ENCODE results near the gene C2CD3. TPM values are rescaled to one million over a fixed set of nuclear protein-coding genes. Genes with fewer than 3 reads are reported as not detected.
"Not testable (repeated sequence)": the region's sequence is repeated elsewhere in the genome, so short reads cannot be mapped to it uniquely, and the experiment has no call there.

The C2CD3 gene
- total RNA-seq, 1 donor from 2014 or later = 18.0 TPM

DNA sequence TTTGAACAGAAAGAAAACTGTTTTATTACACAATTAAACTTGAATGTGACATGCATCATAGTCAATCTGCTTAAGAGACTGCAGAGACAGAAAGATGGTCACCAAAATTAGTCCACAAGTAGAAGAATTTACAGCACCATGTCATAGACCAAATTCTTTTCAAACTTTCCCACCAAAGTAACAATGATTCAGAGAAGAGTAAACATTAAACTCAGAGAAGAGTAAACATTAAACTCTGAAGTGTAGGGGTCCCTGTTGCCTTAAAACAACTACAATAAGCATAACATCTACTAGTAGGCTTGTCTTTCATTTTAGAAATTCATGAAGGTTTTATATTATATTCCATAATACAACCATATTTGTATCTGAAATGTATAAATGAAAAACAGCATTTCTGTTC is 104.1 kb downstream of the C2CD3 start:
- not testable (repeated sequence) for DNase-seq (ENCODE audit: low spot score)

DNA sequence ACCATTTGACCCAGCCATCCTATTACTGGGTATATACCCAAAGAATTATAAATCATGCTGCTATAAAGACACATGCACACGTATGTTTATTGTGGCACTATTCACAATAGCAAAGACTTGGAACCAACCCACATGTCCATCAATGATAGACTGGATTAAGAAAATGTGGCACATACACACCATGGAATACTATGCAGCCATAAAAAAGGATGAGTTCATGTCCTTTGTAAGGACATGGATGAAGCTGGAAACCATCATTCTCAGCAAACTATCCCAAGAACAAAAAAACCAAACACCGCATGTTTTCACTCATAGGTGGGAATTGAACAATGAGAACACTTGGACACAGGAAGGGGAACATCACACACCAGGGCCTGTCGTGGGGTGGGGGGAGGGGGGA is 105.3 kb downstream of the C2CD3 start:
- not testable (repeated sequence) for DNase-seq (ENCODE audit: low spot score)

DNA sequence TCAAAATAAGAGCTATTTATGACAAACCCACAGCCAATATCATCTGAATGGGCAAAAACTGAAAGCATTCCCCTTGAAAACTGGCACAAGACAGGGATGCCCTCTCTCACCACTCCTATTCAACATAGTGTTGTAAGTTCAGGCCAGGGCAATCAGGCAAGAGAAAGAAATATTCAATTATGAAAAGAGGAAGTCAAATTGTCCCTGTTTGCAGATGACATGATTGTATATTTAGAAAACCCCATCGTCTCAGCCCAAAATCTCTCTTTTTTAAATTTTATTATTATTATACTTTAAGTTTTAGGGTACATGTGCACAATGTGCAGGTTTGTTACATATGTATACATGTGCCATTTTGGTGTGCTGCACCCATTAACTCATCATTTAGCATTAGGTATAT is 107.2 kb downstream of the C2CD3 start:
- DNase-seq (ENCODE audit: low spot score) = not testable (repeated sequence)

DNA sequence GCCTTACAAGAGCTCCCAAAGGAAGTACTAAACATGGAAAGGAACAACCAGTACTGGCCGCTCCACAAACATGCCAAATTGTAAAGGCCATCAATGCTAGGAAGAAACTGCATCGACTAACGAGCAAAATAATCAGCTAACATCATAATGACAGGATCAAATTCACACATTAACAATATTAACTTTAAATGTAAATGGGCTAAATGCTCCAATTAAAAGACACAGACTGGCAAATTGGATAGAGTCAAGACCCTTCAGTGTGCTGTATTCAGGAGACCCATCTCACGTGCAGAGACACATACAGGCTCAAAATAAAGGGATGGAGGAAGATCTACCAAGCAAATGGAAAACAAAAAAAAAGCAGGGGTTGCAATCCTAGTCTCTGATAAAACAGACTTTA is 109.2 kb downstream of the C2CD3 start:
- not testable (repeated sequence) for DNase-seq (ENCODE audit: low spot score)

DNA sequence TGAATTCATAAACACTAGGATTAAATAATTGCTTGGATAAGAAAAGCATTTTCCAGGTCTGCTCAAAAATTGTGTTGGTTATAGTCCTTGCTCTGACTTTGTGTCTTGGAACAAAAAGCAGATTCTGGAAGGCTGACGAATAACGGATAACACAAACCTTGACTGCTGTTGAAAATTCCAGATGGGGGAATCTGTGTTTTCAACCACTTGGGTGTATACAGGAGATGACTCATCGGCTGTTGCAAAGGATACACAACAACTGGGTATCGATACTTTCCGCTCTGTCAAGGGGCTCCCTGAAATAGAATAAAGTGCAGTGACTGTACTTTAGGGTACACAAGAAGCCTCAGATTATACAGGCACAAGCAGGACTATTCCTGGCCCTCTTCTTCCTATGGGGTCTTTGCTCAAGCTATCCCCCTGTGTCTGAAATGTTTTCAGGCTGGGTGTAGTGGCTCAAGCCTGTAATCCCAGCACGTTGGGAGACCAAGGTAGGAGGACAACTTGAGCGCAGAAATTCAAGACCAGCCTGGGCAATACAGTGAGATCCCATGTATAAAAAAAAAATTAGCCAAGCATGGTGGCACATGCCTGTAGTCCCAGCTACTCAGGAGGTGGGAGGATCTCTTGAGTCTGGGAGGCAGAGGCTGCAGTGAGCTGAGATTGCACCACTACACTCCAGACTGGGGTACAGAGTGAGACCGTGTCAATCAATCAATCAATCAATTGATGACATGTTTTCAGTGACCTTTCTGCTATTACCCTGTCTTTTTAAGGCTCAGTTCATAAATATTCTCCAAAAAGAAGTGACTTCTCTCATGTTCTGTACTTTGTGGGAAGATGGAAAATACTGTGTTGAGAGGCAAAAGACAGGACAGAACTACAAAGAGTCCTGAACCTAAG is 113.3 kb downstream of the C2CD3 start:
- DNase-seq (ENCODE audit: low spot score) = no peak

DNA sequence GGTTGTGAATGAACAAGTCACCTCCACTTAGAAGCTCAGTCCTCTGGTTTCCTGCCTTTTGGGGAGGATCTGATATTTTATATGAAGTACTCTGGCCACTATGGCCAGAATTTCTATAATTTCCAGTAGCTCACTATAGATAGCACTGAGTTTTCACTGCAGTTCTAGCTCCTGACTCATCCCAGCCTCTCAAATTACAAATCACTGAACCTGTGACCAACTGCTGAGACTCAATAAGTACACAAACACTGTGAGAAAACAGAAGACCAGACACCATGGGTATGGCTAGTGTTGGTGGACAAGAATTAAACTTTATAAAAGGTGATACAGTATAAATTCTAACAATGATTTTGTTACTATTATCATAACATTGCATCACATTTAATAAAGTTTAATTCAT is 114.9 kb downstream of the C2CD3 start:
- no peak for DNase-seq (ENCODE audit: low spot score)

DNA sequence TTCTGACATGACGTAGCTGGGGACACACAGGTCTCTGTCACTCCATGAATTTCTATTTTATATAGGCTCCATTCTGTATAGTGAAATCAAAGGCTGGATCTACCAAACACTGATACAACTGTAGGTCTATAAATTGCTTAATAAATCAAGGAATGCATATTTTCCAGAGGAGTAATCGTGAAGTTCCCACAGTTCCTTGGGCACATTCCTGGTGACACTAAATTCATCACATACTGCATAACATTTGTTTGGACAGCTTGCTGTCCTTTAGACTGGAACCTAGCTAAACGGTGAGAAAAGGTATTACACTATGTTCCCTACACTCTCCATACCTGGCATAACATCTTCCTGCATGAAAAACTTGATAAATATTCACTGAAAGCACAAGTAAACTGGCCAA is 120.3 kb downstream of the C2CD3 start:
- DNase-seq (ENCODE audit: low spot score) = no peak

DNA sequence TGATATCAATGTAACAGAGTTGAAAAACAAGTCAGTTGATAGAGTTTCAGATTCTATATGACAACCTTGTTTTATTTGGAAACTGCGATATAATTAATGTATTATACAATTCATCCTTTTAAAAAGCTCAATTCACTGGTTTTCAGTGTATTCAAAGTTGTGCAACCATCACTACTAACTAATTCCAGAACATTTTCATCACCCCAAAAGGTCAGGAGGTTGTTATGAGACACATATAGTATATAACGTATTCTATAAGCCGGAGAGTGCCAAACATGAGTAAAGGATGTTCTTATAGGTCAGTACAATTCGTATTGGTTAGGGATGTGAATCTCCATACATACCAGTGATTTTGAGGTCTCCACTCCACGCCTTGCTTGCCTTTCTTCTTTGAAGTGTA is 121.8 kb downstream of the C2CD3 start:
- DNase-seq (ENCODE audit: low spot score) = no peak

DNA sequence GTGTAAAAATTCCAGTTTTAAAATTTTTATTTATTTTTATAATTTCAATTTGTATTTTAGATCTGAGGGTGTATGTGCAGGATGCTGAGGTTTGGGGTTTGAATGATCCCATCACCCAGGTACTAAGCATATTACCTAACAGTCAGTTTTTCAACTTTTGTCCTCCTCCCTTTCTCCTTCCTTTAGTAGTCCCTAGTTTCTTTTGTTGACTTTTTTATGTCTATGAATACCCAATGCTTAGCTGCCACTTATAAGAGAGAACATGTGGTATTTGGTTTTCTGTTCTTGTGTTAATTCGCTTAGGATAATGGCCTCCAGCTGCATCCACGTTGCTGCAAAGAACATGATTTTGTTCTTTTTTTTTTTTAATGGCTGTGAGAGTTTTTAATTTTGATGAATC is 126.3 kb downstream of the C2CD3 start:
- no peak for DNase-seq (ENCODE audit: low spot score)

DNA sequence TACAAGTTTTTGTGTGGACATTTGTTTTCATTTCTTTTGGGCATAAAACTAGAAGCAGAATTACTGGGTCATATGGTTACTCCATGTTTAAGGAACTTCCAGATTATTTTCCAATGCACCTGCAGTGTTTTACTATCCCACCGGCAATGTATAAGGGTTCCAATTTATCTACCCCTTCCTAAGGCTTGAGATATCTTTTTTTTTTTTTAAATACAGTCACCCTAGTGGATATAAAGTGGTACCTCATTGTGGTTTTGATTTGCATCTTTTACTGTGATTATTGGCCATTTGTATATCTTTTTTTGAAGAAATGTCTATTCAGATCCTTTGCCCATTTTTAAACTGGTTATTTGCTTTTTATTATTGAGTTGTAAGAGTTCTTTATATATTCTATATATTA is 127.4 kb downstream of the C2CD3 start:
- no peak for DNase-seq (ENCODE audit: low spot score)

DNA sequence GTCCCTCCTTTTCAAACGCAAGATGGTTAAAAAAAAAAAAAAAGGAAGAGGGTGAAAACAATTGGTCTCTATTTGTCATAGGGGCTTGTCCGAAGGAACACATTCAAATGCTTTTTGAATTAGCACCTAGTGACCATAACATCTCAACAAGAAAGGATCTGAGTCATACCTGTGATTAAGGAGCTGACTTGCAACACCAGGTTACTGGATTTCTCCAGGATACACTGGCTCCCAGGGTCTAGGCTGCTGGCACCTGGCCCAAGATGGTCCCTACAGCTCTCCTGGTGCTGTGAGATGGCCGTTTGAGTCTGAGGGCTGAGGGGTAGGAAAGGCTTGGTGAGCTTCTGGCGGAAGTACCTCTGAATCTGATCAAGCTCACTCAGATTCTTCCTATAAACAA is 133.5 kb downstream of the C2CD3 start:
- DNase-seq (ENCODE audit: low spot score) = no peak

DNA sequence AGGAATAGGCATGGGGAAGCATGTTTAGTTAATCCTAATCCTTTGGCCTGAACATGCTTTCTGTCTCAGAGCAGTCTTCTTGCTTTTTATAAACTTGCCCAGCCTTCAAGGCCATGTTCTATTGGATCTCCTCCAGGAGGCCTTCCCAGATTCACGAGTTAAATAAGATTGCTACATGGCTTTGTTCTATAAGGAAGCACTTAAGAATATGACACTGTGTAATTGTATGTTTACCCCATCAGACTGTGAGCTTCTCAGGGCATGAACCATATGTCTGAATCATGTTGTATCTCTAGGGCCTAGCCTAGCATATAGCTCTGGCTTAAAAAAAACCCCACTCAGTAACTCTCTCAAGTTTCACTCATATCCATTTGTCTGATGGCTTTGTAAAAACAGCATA is 135.5 kb downstream of the C2CD3 start:
- DNase-seq (ENCODE audit: low spot score) = no peak

DNA sequence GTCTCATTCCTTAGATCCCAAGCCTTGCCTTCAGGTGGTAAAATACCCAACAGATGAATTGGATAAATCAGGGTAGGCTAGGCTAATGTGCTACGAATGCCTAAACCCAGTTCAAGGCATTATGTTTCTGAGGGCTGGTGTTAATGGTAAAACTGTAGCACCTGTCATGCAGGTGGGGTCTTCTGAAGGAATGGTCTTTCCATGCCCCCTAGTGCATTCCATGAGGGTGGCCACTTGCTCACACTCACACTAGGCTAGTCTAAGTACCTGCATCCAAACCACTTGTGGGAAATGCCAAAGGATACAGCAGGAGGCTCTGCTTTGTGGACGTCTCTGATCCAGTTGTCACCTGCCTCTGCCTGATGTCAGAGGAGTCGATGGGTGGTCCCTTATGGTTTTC is 137.8 kb downstream of the C2CD3 start:
- no peak for DNase-seq (ENCODE audit: low spot score)

DNA sequence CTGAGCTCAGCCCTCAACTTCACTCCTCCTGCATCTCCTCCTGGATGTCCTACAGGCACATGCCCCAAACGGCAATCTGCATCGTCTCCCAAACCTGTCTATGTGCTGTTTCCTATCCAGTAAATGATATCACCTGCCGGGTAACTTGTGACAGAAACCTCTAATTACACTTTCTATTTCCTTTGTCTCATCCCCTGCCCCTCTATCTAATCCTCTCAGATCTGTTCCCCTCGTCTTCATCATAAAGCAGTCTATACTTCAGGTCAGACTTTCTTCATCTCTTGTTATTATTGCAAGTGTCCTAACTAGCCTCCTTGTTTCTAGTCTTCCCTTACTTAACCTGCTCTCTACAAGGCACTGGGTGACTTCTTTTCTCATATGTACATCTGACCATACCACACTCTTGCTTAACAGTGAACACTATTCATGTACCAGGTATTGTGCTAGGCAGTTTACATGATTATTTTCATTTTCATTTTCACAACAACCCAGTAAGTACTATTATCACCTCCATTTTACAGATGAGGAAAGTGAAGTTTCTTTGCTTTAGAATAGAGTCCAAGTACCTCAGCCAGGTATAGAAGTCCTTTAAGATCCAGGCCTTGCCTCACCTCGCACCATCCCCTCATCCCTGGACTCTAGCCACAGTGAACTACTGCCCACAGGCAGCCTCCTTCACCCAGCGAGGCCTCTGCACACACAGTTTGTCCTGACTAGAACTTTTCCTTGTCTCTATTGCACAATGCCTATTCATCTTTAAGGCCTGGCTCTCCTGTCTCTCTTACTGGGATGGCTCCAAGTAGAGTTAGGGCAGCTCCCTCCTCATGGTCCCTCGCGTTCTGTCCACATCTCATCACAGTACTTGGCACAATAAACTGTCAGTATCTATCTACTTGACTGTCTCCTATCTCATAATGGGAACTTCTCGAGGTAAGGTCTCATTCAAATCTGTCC is 139.8 kb downstream of the C2CD3 start:
- no peak for DNase-seq (ENCODE audit: low spot score)

DNA sequence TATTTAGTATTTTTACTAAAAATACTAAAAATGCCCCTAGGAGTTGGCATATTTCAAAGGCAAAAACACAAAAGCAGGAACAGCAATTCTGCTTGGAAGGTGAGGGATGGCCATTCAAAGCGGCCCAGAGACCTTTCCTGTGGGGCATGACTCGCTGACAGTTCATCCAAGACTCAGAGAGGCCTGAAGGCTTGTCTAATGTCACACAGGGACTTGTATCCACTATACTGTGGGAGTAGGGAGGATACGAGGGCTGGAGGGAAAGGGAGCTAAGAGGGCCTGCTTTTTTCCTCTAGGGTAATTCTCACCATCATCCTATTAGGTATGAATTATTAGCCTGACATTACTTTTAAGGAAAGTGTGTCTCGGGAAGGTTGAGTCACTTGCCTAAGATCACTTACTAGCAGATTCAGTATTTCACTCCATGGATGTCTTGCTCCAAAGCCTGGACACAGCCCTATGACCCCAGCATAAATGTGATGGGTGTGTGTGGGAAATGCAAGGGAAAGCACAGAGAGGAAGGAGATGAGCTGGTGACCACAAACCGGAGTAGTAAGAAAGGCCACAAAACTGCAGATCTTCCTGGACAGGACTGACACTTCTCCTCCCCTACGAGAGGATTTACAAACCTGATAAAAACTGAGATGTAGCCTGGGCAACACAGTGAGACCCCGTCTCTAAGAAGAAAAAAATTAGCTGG is 145.2 kb downstream of the C2CD3 start:
- no peak for DNase-seq (ENCODE audit: low spot score)

DNA sequence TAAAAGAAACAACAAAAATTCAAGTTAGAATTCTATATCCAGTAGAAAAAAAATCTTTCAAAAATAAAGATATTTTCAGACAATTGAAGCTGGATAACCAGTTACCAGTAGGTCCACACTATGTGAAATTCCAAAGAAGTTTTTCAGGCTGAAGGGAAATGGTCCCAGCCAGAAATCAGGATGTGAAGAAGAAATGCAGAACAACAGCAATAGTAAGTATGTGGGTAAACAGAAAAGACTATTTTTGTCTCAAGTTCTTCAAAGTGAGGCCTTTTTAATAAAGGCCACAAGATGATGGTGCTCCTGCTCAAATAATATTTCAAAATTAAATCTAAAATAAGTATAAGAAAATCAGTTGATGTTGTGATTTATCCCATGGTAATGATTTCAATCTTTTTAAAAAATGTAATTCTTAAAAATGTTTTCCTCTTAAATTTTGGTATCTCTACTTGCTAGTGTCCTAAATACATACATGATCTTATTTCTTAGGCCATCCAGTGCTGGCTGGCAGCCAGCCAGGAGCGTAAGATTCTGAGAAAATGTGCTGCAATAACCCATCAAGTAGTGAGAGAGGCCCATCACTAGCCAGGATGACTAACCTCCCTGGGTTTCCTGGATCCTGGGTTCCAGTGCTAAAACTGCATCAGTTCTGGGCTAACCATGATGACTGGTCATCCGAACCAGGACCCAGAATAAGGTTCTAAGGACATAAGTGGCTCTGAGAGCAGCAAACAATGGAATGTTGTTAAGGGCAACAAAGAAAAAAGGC is 146.4 kb downstream of the C2CD3 start:
- no peak for DNase-seq (ENCODE audit: low spot score)

DNA sequence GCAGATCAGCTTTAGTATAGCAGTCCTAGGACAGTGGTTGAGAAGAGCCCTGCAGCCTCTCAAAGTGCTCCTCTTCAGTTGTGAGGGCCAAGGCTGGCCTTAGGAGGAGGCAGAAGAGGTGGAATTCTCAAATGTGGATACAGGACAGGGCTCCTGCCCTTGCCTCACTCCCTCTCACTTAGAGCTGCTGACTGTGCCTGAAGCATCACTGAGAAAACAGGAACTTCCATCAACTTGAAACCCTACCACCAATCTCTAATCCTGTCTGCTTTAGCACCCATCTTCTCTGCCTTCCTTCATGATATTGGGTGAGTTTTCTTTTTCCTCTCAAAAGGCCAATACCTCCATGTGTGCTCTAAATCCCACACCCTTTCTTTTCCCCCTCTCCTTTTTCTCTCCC is 147.5 kb downstream of the C2CD3 start:
- DNase-seq (ENCODE audit: low spot score) = no peak

DNA sequence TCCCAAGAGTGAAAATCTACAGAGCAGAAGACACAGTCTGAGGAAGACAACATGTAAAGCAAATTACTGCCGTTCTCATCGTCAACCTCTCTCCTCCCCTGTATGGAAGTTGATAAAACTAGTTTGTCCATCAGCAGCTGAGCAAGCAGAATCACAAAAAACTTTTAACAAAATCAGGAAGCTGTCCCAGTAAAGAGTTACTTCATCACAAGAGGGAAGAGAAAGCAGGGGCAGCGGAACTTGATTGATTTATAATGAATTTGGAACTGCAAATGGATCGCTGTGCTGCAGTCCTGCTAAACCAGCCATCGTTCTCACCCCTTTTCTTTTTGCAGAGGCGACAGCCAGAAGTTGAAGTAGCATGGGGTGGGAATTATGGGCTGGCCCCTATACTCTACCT is 148.3 kb downstream of the C2CD3 start:
- no peak for DNase-seq (ENCODE audit: low spot score)

DNA sequence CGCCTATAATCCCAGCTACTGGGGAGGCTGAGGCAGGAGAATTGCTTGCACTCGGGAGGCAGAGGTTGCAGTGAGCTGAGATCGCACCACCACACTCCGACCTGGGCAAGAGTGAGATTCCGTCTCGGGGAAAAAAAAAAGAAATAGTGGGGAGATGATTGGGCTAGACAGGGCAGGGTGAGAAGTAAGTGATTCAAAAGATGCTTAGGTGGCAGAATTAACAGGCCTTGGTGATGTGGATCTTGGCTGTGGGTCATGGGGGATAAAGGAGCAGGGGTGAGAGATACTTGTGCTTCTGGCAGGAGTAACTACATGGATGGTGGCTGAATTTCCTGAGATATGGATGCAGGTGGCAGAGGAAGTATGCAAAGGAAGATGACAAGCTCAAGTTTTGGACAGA is 148.8 kb downstream of the C2CD3 start:
- DNase-seq (ENCODE audit: low spot score) = no peak

DNA sequence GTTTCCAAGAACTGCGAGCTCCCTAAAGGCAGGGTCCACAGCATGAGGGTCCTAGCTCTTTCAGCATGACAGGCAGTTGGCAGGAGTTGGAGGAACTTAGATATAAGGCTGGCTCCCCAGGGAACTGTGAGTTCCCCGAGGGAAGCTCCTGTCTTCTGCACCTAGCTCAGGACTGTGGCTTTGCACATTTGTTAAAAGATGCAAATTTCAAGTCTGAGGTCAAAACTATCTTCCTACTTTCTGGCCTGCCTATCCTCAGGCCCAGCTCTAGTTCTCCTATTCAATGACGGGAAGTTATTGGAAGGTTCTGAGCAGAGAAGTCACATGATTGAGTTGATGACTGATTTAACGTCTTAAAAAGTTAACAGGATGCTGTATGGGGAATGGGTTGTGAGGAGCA is 150.3 kb downstream of the C2CD3 start:
- DNase-seq (ENCODE audit: low spot score) = no peak

DNA sequence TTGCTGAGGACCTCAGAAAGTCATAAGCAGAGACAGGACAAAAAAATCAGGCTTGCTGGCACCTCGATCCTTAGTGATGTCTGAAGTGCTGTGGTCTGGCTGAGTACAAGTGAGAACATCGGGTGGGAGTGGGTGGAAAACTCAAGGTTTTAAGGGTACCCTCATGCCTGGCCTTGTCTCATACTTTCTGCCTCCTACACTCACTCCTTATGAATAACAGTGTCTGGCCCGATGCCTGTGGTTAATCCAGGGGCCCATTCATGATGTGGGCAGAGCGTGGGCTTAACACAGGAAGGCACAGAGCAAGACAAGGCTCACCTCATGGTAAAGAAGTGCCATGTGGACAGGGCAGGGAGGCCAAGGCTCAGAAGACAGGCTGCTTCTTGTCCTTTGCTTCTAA is 150.9 kb downstream of the C2CD3 start:
- DNase-seq (ENCODE audit: low spot score) = no peak

All from mesenteric fat pad (tissue), 1 donor.